ENCODE measurements around the gene ATP5PB.
A peak's percentile ranks its signal among the peaks of the same experiment; 100 is the strongest.

ATP5PB gene

DNA sequence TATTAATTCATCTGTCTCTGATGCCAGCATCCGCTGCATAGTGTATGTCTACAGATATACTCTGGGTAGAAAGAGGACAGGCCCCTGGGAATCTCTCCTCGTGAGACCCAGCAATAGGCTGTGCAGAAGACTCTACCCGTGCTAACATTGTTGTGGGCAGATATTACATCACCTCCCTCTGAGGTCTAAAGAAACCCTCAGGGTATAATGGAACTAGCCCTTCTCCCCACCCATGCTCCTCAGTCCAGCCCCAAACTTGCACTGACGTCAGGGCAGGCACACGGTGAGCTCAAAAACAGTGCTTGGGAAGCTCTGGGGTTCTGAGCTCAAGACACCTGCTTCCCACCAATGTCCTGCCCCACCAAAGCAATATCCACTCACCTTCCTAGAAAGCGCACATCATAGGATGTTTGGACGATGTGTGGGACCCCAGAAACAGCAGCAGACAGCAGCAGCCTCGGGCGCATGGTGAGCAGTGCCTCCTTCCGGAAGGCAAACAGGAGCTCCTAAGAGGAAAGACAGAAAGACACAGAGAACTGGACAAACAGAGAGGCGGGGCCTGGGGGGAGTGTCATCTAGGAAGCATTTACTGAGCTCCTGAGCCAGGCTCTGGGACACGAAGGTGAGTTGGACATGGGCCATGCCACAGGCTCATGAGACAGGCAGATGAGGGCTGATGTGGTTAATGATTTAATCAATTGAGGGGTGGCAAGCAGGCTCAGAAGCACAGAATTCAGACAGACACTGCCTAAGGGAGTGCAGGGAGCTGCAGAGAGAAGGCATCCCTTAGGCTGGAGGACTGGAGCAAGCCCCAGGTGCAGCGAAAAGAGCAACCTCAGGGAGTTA, 26.5 kb upstream of the ATP5PB start:
- Histone ChIP-seq H3K27me3 (ENCODE audit: control insufficient read depth, insufficient read depth, low read length) (no peaks in the 10 kb centered on the region), H3K9ac (ENCODE audit: low read length) (no peak overlapping the region), H3K9me3 (ENCODE audit: control insufficient read depth, low read length) (no peaks in the 10 kb centered on the region), H3K4me1 (ENCODE audit: control insufficient read depth, insufficient read depth, low read length) (peaks cover 11% of the 10 kb centered on the region), H3K4me3 (ENCODE audit: low read length) (no peak overlapping the region), H3K36me3 (ENCODE audit: control insufficient read depth, insufficient read depth, low read length) (no peaks in the 10 kb centered on the region)

DNA sequence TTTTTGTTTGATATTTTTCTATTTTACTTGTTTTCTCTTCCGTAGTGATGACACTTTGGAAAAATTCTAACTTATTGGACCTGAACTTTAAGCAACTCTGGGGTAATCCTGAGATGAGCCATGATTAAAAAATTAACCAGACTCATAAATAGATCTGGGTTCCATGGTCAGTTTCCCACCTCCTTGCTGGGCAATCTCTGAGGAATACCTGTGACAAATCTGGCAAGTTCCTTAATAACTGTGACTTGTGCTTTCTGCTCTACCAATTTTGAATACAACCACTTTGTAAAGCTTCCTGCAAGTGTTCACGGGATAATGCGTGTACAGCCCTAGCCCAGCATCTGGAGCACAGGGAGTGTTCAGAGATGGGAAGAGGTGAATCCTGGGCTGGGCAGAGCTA, 25.0 kb upstream of the ATP5PB start:
- Histone ChIP-seq H3K9ac (ENCODE audit: low read length) (no peak overlapping the region), H3K36me3 (ENCODE audit: control insufficient read depth, insufficient read depth, low read length) (no peaks in the 10 kb centered on the region), H3K4me1 (ENCODE audit: control insufficient read depth, insufficient read depth, low read length) (peaks cover 6% of the 10 kb centered on the region), H3K27me3 (ENCODE audit: control insufficient read depth, insufficient read depth, low read length) (no peaks in the 10 kb centered on the region), H3K4me3 (ENCODE audit: low read length) (no peak overlapping the region), H3K9me3 (ENCODE audit: control insufficient read depth, low read length) (no peaks in the 10 kb centered on the region)

DNA sequence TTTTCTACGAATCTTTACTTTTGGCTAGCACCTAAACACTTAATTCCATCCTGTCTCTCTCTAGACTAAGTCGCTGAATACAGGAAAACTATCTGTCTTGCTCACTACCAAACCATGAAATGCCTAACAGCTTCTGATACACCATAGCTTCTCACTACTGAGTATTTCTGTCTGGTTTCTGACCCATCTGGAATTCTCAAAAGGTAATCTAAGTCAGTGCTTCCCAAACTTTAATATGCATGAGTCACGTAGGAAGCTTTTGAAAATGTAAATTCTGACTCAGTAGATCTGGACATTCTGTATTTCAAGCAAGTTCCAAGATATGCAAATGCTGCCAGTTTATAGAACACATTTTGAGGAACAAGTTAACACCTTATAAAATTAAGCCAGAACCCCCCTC, 12.5 kb upstream of the ATP5PB start:
- Histone ChIP-seq H3K4me1 (ENCODE audit: control insufficient read depth, insufficient read depth, low read length) (peaks cover 6% of the 10 kb centered on the region), H3K36me3 (ENCODE audit: control insufficient read depth, insufficient read depth, low read length) (no peaks in the 10 kb centered on the region), H3K27me3 (ENCODE audit: control insufficient read depth, insufficient read depth, low read length) (peaks cover 9% of the 10 kb centered on the region), H3K4me3 (ENCODE audit: low read length) (no peak overlapping the region), H3K9ac (ENCODE audit: low read length) (no peak overlapping the region), H3K9me3 (ENCODE audit: control insufficient read depth, low read length) (no peaks in the 10 kb centered on the region)

DNA sequence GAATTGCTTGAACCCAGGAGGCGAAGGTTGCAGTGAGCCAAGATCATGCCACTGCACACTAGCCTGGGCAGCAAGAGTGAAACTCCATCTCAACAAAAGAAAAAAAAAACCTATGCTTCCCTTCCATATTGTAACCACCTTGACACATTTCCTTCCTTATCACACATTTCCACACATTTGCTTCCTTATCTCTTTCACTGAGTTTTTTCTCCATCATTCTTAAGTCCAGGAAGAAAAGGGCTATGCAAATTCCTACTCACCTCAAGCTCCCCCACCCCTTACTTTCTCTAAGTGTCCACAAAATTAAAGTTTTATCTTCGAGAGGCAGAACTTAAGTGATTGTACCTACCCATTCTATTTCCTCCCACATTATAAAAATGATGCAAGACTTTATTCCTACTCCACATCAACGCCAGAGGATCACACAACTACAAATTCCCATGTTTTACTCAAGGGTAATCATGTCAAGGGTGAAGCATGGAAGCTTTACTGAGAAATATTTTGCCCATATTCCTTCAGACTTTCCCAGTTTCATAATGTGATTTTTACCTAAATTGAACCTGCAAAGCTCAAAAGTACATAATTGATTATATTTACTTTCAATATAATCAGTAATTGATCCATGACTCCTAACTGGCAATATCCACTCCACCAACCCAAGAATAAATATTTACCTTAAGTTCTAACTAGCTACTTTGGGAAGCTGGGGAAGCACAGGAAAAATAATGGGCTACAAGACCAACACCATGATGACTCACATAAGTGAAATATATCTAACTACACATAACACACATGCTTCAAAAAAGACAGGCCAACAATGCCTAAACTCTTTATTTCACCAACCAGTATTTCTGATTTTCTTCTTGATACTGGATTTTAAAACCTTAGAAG, 9.6 kb upstream of the ATP5PB start:
- H3K9ac ChIP-seq (ENCODE audit: low read length) = no peak overlapping the region
- H3K4me1 ChIP-seq (ENCODE audit: control insufficient read depth, insufficient read depth, low read length) = peaks cover 6% of the 10 kb centered on the region
- H3K9me3 ChIP-seq (ENCODE audit: control insufficient read depth, low read length) = no peaks in the 10 kb centered on the region
- no peaks in the 10 kb centered on the region for H3K36me3 ChIP-seq (ENCODE audit: control insufficient read depth, insufficient read depth, low read length)
- peaks cover 3% of the 10 kb centered on the region for H3K27me3 ChIP-seq (ENCODE audit: control insufficient read depth, insufficient read depth, low read length)
- H3K4me3 ChIP-seq (ENCODE audit: low read length) = no peak overlapping the region

DNA sequence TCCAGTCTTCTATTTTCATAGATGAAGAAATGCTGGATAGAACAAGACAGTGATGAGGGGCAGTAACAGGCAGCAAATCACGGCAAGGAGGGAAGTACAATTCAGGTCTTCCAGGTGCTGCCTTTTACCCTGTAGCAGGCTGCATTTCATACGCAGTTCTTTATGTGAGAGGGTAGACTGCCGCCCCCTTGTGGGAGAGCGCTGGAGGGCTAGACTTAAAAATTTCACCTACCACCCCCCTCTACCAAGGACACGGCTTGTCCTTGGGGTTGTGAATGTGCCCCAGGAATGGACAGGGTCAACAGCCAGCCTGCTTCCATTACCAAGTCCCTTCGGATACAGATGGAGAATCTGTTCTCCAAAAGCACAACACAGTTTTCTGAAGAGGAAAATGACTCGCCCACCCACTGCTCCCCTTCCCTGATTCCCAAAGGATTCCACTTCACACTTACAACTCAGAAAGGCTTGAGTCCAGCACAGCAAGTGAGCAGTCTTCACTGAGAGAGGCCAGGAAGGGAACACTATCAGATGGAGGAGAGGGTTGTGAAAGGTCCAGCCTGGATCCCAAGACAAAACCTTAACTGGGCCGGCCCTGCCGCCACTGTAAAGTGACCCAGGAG, 7.6 kb upstream of the ATP5PB start:
- H3K4me3 ChIP-seq (ENCODE audit: low read length) = no peak overlapping the region
- H3K4me1 ChIP-seq (ENCODE audit: control insufficient read depth, insufficient read depth, low read length) = peaks cover 13% of the 10 kb centered on the region
- no peak overlapping the region for H3K9ac ChIP-seq (ENCODE audit: low read length)
- H3K36me3 ChIP-seq (ENCODE audit: control insufficient read depth, insufficient read depth, low read length) = no peaks in the 10 kb centered on the region
- no peaks in the 10 kb centered on the region for H3K27me3 ChIP-seq (ENCODE audit: control insufficient read depth, insufficient read depth, low read length)
- no peaks in the 10 kb centered on the region for H3K9me3 ChIP-seq (ENCODE audit: control insufficient read depth, low read length)

DNA sequence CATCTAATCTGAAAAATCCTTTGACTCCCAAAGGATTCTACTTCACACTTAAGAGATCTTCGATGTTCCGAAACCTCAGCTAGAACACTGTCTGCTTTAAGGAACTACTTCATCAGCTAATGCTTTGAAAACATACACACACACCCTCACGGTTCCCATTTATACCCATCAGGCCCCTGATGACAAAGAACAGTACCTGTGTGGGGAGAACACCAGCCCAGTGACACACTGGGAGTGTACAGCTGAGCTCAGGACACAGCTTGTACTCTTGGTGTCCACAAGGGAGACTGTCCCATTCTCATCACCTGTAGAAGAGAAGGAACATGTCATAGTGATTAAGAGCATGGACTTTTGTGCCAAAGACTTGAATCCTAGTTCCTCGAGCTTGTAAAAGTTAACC, 6.8 kb upstream of the ATP5PB start:
- H3K27me3 ChIP-seq (ENCODE audit: control insufficient read depth, insufficient read depth, low read length) = no peaks in the 10 kb centered on the region
- H3K4me1 ChIP-seq (ENCODE audit: control insufficient read depth, insufficient read depth, low read length) = peaks cover 20% of the 10 kb centered on the region
- no peaks in the 10 kb centered on the region for H3K36me3 ChIP-seq (ENCODE audit: control insufficient read depth, insufficient read depth, low read length)
- H3K4me3 ChIP-seq (ENCODE audit: low read length) = no peak overlapping the region
- no peaks in the 10 kb centered on the region for H3K9me3 ChIP-seq (ENCODE audit: control insufficient read depth, low read length)
- no peak overlapping the region for H3K9ac ChIP-seq (ENCODE audit: low read length)

DNA sequence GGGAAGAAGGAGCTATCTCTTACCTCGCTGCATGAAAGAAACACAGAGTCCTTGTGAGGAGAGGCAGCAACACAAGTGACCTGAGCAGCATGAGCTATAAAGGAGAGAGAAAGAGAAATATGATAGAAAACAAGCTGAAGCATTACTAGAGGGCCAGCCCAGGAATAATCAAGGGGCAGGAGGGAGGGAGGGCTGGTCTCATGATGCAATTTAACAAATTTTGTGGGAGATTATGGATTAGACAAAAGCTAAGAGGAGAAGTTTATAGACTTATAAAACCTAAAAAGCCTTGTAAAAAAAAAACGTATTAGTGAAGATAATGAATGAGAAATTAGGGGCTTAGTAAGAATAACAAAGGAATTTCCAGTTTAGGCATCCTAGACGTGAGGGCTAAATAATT, 5.2 kb upstream of the ATP5PB start:
- Histone ChIP-seq H3K9ac (ENCODE audit: low read length) (no peak overlapping the region), H3K27me3 (ENCODE audit: control insufficient read depth, insufficient read depth, low read length) (no peaks in the 10 kb centered on the region), H3K4me1 (ENCODE audit: control insufficient read depth, insufficient read depth, low read length) (peaks cover 26% of the 10 kb centered on the region), H3K4me3 (ENCODE audit: low read length) (no peak overlapping the region), H3K36me3 (ENCODE audit: control insufficient read depth, insufficient read depth, low read length) (no peaks in the 10 kb centered on the region), H3K9me3 (ENCODE audit: control insufficient read depth, low read length) (no peaks in the 10 kb centered on the region)

DNA sequence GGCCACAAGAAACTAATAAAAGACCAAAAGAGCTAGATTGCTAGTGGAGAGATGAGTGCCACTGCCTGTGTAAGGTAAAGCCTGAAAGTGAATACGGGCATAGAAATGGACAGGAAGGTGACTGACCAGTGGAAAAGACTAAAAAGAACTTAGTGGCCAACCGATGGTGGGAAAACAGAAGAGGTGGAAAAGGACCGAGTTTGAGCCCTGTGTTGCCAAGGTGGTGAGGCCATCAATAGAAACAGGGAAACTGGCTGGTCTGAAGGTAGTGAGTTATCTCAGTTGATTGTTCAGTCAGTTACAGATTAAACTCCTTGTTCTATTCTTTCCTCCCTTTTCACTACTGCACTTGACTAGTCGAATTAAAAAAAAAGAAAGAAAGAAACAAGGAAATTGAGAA, 2.7 kb upstream of the ATP5PB start:
- Histone ChIP-seq H3K36me3 (ENCODE audit: control insufficient read depth, insufficient read depth, low read length) (no peaks in the 10 kb centered on the region), H3K4me3 (ENCODE audit: low read length) (no peak overlapping the region), H3K9me3 (ENCODE audit: control insufficient read depth, low read length) (no peaks in the 10 kb centered on the region)

DNA sequence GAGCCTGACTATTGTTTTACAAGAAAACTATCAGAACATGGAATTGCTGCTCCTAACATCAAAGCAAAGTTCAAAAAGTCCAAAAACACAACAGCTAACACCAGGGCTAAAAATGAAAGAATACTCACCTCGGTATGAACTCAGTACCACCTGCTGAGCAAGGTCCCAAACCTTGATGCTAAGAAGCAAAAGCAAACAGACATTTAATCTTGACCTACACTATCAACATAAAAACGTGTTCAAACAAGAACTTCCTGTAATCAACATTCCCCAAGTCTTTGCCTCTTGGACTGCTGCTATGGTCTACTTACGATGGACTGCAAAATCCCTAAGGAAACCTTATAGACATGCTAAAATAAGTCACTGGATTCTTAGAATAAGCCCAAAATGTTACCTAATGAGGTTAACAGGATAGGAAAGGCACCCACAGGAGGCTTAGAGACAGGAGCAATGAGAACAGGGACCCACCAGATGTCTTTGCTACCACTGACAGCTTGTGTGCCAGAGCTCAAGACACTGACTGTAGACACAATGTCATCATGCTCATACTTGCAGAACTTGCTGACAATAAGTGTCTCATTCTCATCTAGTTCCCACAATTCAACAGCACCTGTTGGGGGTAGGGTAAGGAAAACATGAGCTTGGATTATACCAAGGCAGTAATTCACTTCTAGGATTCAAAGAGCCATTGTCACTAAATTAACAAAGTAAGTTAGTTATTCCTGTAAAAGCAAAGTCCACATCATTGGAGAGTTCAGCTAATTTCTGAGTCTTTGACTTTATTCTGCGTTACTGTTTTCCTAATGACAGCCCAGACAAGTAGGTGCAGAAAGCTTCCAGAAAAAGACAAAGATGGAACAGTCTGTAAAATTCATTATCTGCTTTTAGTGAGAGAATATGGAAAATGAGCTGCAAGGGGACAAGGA, 2.0 kb upstream of the ATP5PB start:
- no peaks in the 10 kb centered on the region for H3K9me3 ChIP-seq (ENCODE audit: control insufficient read depth, low read length)
- peak overlapping the region; percentile 26 for H3K9ac ChIP-seq (ENCODE audit: low read length)
- H3K4me3 ChIP-seq (ENCODE audit: low read length) = peak overlapping the region; percentile 99
- no peaks in the 10 kb centered on the region for H3K36me3 ChIP-seq (ENCODE audit: control insufficient read depth, insufficient read depth, low read length)
- no peaks in the 10 kb centered on the region for H3K27me3 ChIP-seq (ENCODE audit: control insufficient read depth, insufficient read depth, low read length)
- H3K4me1 ChIP-seq (ENCODE audit: control insufficient read depth, insufficient read depth, low read length) = peaks cover 30% of the 10 kb centered on the region

More for the DNA sequence above, 2.7 kb upstream of the ATP5PB start:
- Histone ChIP-seq H3K4me1 (ENCODE audit: control insufficient read depth, insufficient read depth, low read length) (peaks cover 30% of the 10 kb centered on the region), H3K9ac (ENCODE audit: low read length) (no peak overlapping the region), H3K27me3 (ENCODE audit: control insufficient read depth, insufficient read depth, low read length) (no peaks in the 10 kb centered on the region)

DNA sequence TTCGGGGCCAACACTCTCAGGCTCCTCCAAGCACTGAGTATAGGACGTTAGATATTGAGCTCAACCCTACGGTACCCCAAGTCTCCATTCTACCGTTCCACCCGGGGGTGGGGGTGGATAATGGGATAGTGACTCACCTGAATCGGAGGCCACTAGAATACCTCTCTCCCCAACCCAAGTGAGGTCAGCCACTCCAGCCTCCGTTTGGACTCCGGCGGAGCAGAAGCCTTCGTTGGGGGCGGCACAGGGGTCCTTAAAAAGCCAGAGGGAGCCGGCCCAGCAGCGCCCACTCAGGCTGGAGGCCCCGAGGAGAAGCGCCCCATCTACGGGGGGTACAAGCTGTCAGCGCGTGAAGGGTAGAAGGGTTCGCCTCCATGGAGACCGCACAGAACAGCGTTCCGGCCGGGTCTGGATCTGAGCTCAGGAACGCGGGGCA, 764 bp upstream of the ATP5PB start:
- H3K4me1 ChIP-seq (ENCODE audit: control insufficient read depth, insufficient read depth, low read length) = peaks cover 30% of the 10 kb centered on the region
- peak overlapping the region; percentile 96 for H3K9ac ChIP-seq (ENCODE audit: low read length)
- no peaks in the 10 kb centered on the region for H3K27me3 ChIP-seq (ENCODE audit: control insufficient read depth, insufficient read depth, low read length)
- H3K4me3 ChIP-seq (ENCODE audit: low read length) = peak overlapping the region; percentile 99
- H3K9me3 ChIP-seq (ENCODE audit: control insufficient read depth, low read length) = no peaks in the 10 kb centered on the region
- no peaks in the 10 kb centered on the region for H3K36me3 ChIP-seq (ENCODE audit: control insufficient read depth, insufficient read depth, low read length)

DNA sequence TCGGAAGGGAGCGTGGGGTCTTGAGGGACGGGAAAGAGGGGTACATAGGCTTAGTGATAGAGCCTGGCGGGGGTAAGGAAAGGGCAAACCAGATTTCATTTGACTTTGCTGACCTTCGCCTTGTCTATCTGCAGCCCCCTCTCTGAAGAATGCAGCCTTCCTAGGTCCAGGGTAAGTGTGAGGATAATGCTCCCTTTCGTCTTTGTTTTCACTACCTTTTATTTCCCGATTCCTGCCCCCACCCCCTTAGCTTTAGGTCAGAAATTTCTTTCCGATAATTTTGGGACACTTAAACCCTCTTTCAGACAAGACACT, 396 bp downstream of the ATP5PB start:
- peak overlapping the region; percentile 99 for H3K4me3 ChIP-seq (ENCODE audit: low read length)
- H3K36me3 ChIP-seq (ENCODE audit: control insufficient read depth, insufficient read depth, low read length) = no peaks in the 10 kb centered on the region
- no peaks in the 10 kb centered on the region for H3K9me3 ChIP-seq (ENCODE audit: control insufficient read depth, low read length)
- peak overlapping the region; percentile 96 for H3K9ac ChIP-seq (ENCODE audit: low read length)
- H3K4me1 ChIP-seq (ENCODE audit: control insufficient read depth, insufficient read depth, low read length) = peaks cover 30% of the 10 kb centered on the region
- no peaks in the 10 kb centered on the region for H3K27me3 ChIP-seq (ENCODE audit: control insufficient read depth, insufficient read depth, low read length)
